ENCODE results near the gene ALOX12B. TPM values are rescaled to one million over a fixed set of nuclear protein-coding genes. Genes with fewer than 3 reads are reported as not detected.

The ALOX12B gene
- total RNA-seq, 4 donors from 2014 or later: not detected

- no peak overlapping the region for H3K4me3 ChIP-seq
- no peaks in the 10 kb centered on the region for H3K9me3 ChIP-seq
- H3K36me3 ChIP-seq: no peaks in the 10 kb centered on the region
- DNase-seq (ENCODE audit: low spot score in 2 of 2): no peak
- WGBS, 2 donors: 63 to 81% methylated on average over 3 to 4 of the region's 5 CpGs
- TF ChIP-seq EP300 (IDR thresholded peaks at IDR 0.05) (no peak), POLR2A (IDR thresholded peaks at IDR 0.05) (no peak), CTCF (IDR thresholded peaks at IDR 0.05) (no peak)
- no peak overlapping the region for H3K27ac ChIP-seq
- no peaks in the 10 kb centered on the region for H3K4me1 ChIP-seq
- peaks cover 0 to 93% of the 10 kb centered on the region in 2 donors for H3K27me3 ChIP-seq
Measured at GRCh38 chr17:8087952-8088230, 375 bp upstream of the ALOX12B start.

- peaks cover 0 to 20% (median 3%) of the 10 kb centered on the region in 4 donors for H3K4me1 ChIP-seq
- DNase-seq (ENCODE audit: low spot score in 2 of 2): no peak
- peaks cover 0 to 91% of the 10 kb centered on the region in 2 donors for H3K27me3 ChIP-seq
- TF ChIP-seq EP300 (IDR thresholded peaks at IDR 0.05): no peak
- TF ChIP-seq CTCF (IDR thresholded peaks at IDR 0.05): no peak
- no peak for TF ChIP-seq POLR2A (IDR thresholded peaks at IDR 0.05)
- H3K4me3 ChIP-seq: no peak overlapping the region
- no peaks in the 10 kb centered on the region for H3K9me3 ChIP-seq
- no peak overlapping the region for H3K27ac ChIP-seq
- no peaks in the 10 kb centered on the region for H3K36me3 ChIP-seq
- 85 to 90% methylated on average over 6 of the region's 6 CpGs for WGBS, 2 donors
Measured at GRCh38 chr17:8084250-8084649, 3.3 kb downstream of the ALOX12B start.

GRCh38 chr17:8082292-8082691 is 5.2 kb downstream of the ALOX12B start:
- Histone ChIP-seq H3K9me3 (no peaks in the 10 kb centered on the region), H3K27ac (no peak overlapping the region), H3K4me1 (peaks cover 0 to 22% (median 3%) of the 10 kb centered on the region in 4 donors), H3K4me3 (no peak overlapping the region), H3K27me3 (peaks cover 0 to 92% of the 10 kb centered on the region in 2 donors), H3K36me3 (no peaks in the 10 kb centered on the region)
- DNase-seq (ENCODE audit: low spot score in 2 of 2): no peak
- TF ChIP-seq POLR2A (IDR thresholded peaks at IDR 0.05): no peak
- TF ChIP-seq EP300 (IDR thresholded peaks at IDR 0.05): no peak
- TF ChIP-seq CTCF (IDR thresholded peaks at IDR 0.05): no peak
- WGBS, 2 donors: 87 to 88% methylated on average over 10 of the region's 10 CpGs

- Histone ChIP-seq H3K9me3 (no peaks in the 10 kb centered on the region), H3K4me1 (peaks cover 0 to 22% (median 3%) of the 10 kb centered on the region in 4 donors), H3K27me3 (peaks cover 0 to 94% of the 10 kb centered on the region in 2 donors), H3K36me3 (no peaks in the 10 kb centered on the region), H3K4me3 (no peak overlapping the region), H3K27ac (no peak overlapping the region)
- 96 to 97% methylated on average over 3 of the region's 3 CpGs for WGBS, 2 donors
- DNase-seq (ENCODE audit: low spot score in 2 of 2): no peak
- TF ChIP-seq POLR2A (IDR thresholded peaks at IDR 0.05) (no peak), EP300 (IDR thresholded peaks at IDR 0.05) (no peak), CTCF (IDR thresholded peaks at IDR 0.05) (no peak)
Measured at GRCh38 chr17:8081876-8082275, 5.6 kb downstream of the ALOX12B start.

- H3K4me1 ChIP-seq: peaks cover 0 to 22% (median 3%) of the 10 kb centered on the region in 4 donors
- no peak for DNase-seq (ENCODE audit: low spot score in 2 of 2)
- H3K27me3 ChIP-seq: peaks cover 0 to 93% of the 10 kb centered on the region in 2 donors
- 27 to 51% methylated on average over 15 to 16 of the region's 17 CpGs for WGBS, 2 donors
- no peaks in the 10 kb centered on the region for H3K36me3 ChIP-seq
- H3K9me3 ChIP-seq: no peaks in the 10 kb centered on the region
- H3K27ac ChIP-seq: no peak overlapping the region
- no peak for TF ChIP-seq POLR2A (IDR thresholded peaks at IDR 0.05)
- TF ChIP-seq CTCF (IDR thresholded peaks at IDR 0.05): no peak
- TF ChIP-seq EP300 (IDR thresholded peaks at IDR 0.05): no peak
- H3K4me3 ChIP-seq: no peak overlapping the region
Measured at GRCh38 chr17:8080799-8081219, 6.7 kb downstream of the ALOX12B start.

Measured in tibial nerve (tissue), 4 donors.